KBM-7 (cell line): ENCODE results near the gene MAGEB1.

Experiments
- DNase-seq: peaks from one replicate; pipeline ENCODE4 v3.0.0-alpha.2; 2015
- in situ Hi-C: fragments of 300-500 bp; cut with MboI; formaldehyde crosslinking; loops from 2 replicates; pipeline ENCODE4 v1.14.3; 2020; ENCODE audit warnings: low sequenced_read_pairs, low pct_unique_long_range_greater_than_20kb, mixed read lengths

MAGEB1 gene

GRCh38 chrX:30283456-30284200, 36.7 kb downstream of the MAGEB1 start:
- no peak for DNase-seq
- in situ Hi-C loops: no loop called here

GRCh38 chrX:30296408-30297254, 49.7 kb downstream of the MAGEB1 start:
- in situ Hi-C loops: no loop called here
- DNase-seq: no peak

GRCh38 chrX:30301208-30301607, 54.3 kb downstream of the MAGEB1 start:
- in situ Hi-C loops: no loop called here
- no peak for DNase-seq
